ENCODE measurements around the gene ADAMTSL2.

Gene ADAMTSL2

DNA sequence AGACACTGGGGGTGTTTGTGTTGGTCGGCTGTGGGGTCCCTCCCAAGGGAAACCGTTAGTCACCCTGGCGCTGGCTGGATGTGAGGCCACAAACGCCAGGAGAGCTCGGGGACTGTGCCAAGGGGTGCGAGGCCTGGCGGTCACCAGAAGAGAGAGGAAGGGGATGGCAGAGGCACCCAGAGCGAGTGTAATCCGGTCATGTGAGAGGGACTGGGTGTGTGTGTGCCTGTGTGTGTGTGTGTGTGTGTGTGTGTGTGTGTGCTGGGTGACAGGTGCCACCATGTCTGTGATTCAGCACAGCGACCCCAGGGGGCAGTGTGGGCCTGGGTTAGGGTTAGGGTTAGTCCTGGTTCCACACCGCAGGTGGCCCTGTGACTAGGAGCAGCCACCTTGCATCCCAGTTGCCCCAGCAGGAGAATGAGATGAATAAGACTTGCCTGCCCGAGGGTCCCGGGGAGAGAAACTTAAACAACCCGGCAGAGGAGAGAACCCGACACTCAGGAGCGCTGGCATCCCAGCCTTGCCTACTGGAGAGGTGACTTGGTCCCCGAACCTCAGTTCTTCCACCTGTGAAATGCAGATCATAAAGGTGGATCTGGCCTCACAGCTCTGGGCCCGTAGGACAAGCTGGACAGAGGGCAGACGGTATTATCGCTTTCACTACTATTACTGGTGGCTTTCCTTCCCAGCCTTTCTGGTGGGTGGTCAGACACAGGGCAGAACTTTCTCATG, 1.4 kb upstream of the ADAMTSL2 start:
- H3K27ac ChIP-seq (replicated peaks): no peak overlapping the region
- peaks cover 25% of the 10 kb centered on the region for H3K27me3 ChIP-seq (ENCODE audit: insufficient read depth, poor library complexity, severe bottlenecking)
- TF ChIP-seq GABPA (IDR thresholded peaks at IDR 0.05; ENCODE audit: low read depth) (no peak), POLR2AphosphoS5 (IDR thresholded peaks at IDR 0.05; ENCODE audit: low read depth) (no peak), SPI1 (IDR thresholded peaks at IDR 0.05; ENCODE audit: borderline replicate concordance, low read depth) (no peak)
- TF ChIP-seq, protein P1, sequence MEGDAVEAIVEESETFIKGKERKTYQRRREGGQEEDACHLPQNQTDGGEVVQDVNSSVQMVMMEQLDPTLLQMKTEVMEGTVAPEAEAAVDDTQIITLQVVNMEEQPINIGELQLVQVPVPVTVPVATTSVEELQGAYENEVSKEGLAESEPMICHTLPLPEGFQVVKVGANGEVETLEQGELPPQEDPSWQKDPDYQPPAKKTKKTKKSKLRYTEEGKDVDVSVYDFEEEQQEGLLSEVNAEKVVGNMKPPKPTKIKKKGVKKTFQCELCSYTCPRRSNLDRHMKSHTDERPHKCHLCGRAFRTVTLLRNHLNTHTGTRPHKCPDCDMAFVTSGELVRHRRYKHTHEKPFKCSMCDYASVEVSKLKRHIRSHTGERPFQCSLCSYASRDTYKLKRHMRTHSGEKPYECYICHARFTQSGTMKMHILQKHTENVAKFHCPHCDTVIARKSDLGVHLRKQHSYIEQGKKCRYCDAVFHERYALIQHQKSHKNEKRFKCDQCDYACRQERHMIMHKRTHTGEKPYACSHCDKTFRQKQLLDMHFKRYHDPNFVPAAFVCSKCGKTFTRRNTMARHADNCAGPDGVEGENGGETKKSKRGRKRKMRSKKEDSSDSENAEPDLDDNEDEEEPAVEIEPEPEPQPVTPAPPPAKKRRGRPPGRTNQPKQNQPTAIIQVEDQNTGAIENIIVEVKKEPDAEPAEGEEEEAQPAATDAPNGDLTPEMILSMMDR (IDR thresholded peaks at IDR 0.05; ENCODE audit: insufficient read depth, low read length): peak; percentile 13
- TF ChIP-seq, protein P2, sequence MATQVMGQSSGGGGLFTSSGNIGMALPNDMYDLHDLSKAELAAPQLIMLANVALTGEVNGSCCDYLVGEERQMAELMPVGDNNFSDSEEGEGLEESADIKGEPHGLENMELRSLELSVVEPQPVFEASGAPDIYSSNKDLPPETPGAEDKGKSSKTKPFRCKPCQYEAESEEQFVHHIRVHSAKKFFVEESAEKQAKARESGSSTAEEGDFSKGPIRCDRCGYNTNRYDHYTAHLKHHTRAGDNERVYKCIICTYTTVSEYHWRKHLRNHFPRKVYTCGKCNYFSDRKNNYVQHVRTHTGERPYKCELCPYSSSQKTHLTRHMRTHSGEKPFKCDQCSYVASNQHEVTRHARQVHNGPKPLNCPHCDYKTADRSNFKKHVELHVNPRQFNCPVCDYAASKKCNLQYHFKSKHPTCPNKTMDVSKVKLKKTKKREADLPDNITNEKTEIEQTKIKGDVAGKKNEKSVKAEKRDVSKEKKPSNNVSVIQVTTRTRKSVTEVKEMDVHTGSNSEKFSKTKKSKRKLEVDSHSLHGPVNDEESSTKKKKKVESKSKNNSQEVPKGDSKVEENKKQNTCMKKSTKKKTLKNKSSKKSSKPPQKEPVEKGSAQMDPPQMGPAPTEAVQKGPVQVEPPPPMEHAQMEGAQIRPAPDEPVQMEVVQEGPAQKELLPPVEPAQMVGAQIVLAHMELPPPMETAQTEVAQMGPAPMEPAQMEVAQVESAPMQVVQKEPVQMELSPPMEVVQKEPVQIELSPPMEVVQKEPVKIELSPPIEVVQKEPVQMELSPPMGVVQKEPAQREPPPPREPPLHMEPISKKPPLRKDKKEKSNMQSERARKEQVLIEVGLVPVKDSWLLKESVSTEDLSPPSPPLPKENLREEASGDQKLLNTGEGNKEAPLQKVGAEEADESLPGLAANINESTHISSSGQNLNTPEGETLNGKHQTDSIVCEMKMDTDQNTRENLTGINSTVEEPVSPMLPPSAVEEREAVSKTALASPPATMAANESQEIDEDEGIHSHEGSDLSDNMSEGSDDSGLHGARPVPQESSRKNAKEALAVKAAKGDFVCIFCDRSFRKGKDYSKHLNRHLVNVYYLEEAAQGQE (IDR thresholded peaks at IDR 0.05; ENCODE audit: insufficient replicate concordance, low read depth): no peak
- DNase-seq (ENCODE audit: low read depth in 1 of 2, low spot score in 1 of 2): peak; percentile 41 to 67
- no peak overlapping the region for H3K4me3 ChIP-seq (replicated peaks; ENCODE audit: insufficient read depth, low read length)

GRCh38 chr9:133533857-133534256, 647 bp upstream of the ADAMTSL2 start:
- peaks cover 25% of the 10 kb centered on the region for H3K27me3 ChIP-seq (ENCODE audit: insufficient read depth, poor library complexity, severe bottlenecking)
- no peak for DNase-seq (ENCODE audit: low read depth in 1 of 2, low spot score in 1 of 2)
- no peak overlapping the region for H3K4me3 ChIP-seq (replicated peaks; ENCODE audit: insufficient read depth, low read length)
- H3K27ac ChIP-seq (replicated peaks): no peak overlapping the region
- no peak for TF ChIP-seq GABPA (IDR thresholded peaks at IDR 0.05; ENCODE audit: low read depth)
- no peak for TF ChIP-seq SPI1 (IDR thresholded peaks at IDR 0.05; ENCODE audit: borderline replicate concordance, low read depth)
- TF ChIP-seq, protein P1 (IDR thresholded peaks at IDR 0.05; ENCODE audit: insufficient read depth, low read length): no peak
- TF ChIP-seq, protein P2 (IDR thresholded peaks at IDR 0.05; ENCODE audit: insufficient replicate concordance, low read depth): no peak
- TF ChIP-seq POLR2AphosphoS5 (IDR thresholded peaks at IDR 0.05; ENCODE audit: low read depth): no peak

GRCh38 chr9:133535306-133535877, 888 bp downstream of the ADAMTSL2 start:
- DNase-seq (ENCODE audit: low read depth in 1 of 2, low spot score in 1 of 2): no peak
- Histone ChIP-seq H3K27me3 (ENCODE audit: insufficient read depth, poor library complexity, severe bottlenecking) (peaks cover 25% of the 10 kb centered on the region), H3K4me3 (replicated peaks; ENCODE audit: insufficient read depth, low read length) (no peak overlapping the region)

More at GRCh38 chr9:133535306-133535877, 888 bp downstream of the ADAMTSL2 start:
- H3K27ac ChIP-seq (replicated peaks): no peak overlapping the region
- TF ChIP-seq, protein P2 (IDR thresholded peaks at IDR 0.05; ENCODE audit: insufficient replicate concordance, low read depth): no peak
- TF ChIP-seq SPI1 (IDR thresholded peaks at IDR 0.05; ENCODE audit: borderline replicate concordance, low read depth) (no peak), POLR2AphosphoS5 (IDR thresholded peaks at IDR 0.05; ENCODE audit: low read depth) (no peak), GABPA (IDR thresholded peaks at IDR 0.05; ENCODE audit: low read depth) (no peak)
- TF ChIP-seq, protein P1 (IDR thresholded peaks at IDR 0.05; ENCODE audit: insufficient read depth, low read length): no peak

Data from HL-60 (cell line).